HFF-Myc (cell line): ENCODE results near the gene OR14A16.

ENCODE experiments used
- DNase-seq: peaks from one replicate; pipeline ENCODE4 v3.0.0-alpha.2; 2011; ENCODE audit warnings: low read depth; ENCODE audit errors: extremely low read depth
- H3K4me3 ChIP-seq: replicated peaks from 2 replicates; pipeline ENCODE4 v1.5.1; 2011; ENCODE audit warnings: low read depth, mild to moderate bottlenecking, control low read depth, low read length
- CTCF ChIP-seq: IDR thresholded peaks from 2 replicates; pipeline ENCODE4 v1.5.1; 2012; ENCODE audit warnings: mild to moderate bottlenecking, low read depth, low read length, control low read depth; ENCODE audit errors: missing control alignments

Gene OR14A16

GRCh38 chr1:247855911-247856310 lies 32.0 kb upstream of the OR14A16 start:
- no peak for TF ChIP-seq CTCF
- no peak for DNase-seq
- no peak overlapping the region for H3K4me3 ChIP-seq

GRCh38 chr1:247854899-247855545 lies 31.1 kb upstream of the OR14A16 start:
- TF ChIP-seq CTCF, result no peak
- H3K4me3 ChIP-seq, result no peak overlapping the region
- DNase-seq, result no peak

- H3K4me3 ChIP-seq, result no peak overlapping the region
- TF ChIP-seq CTCF, result no peak
- no peak for DNase-seq
Measured at GRCh38 chr1:247849616-247850015, 25.7 kb upstream of the OR14A16 start.

GRCh38 chr1:247848346-247848745 lies 24.4 kb upstream of the OR14A16 start:
- TF ChIP-seq CTCF, result no peak
- DNase-seq, result no peak
- no peak overlapping the region for H3K4me3 ChIP-seq

GRCh38 chr1:247845693-247846017 lies 21.7 kb upstream of the OR14A16 start:
- no peak overlapping the region for H3K4me3 ChIP-seq
- no peak for TF ChIP-seq CTCF
- no peak for DNase-seq

GRCh38 chr1:247845011-247845692 lies 21.2 kb upstream of the OR14A16 start:
- no peak for DNase-seq
- TF ChIP-seq CTCF, result no peak
- H3K4me3 ChIP-seq, result no peak overlapping the region

GRCh38 chr1:247843411-247843810 lies 19.5 kb upstream of the OR14A16 start:
- no peak overlapping the region for H3K4me3 ChIP-seq
- no peak for TF ChIP-seq CTCF
- no peak for DNase-seq
